Liver (tissue), 9 donors: ENCODE measurements around the gene PRSS57. TPM values are rescaled to one million over a fixed set of nuclear protein-coding genes. Genes with fewer than 3 reads are reported as not detected.

ENCODE experiments used
- DNase-seq: peaks from one replicate; pipeline ENCODE4 v3.0.0-alpha.2; 2017; ENCODE audit warnings: low spot score
- H3K27ac ChIP-seq, 2 donors: one replicate each; pipeline ENCODE4 v1.7.0; 2013; ENCODE audit warnings: inconsistent platforms in 2 of 2, low read length in 2 of 2, control low read depth in 1 of 2, low read depth in 1 of 2, mild to moderate bottlenecking in 1 of 2
- H3K27me3 ChIP-seq, 4 donors: one replicate each; pipeline versions ENCODE4 v1.6.1 to v1.7.0; 2013; ENCODE audit warnings: low read length in 3 of 4, inconsistent platforms in 1 of 4, mild to moderate bottlenecking in 1 of 4, moderate library complexity in 1 of 4; ENCODE audit not compliant: control insufficient read depth in 4 of 4, insufficient read depth in 4 of 4
- H3K36me3 ChIP-seq, 4 donors: one replicate each; pipeline versions ENCODE4 v1.6.1 to v1.7.0; 2013; ENCODE audit warnings: low read length in 3 of 4, mild to moderate bottlenecking in 3 of 4, low read depth in 1 of 4, moderate library complexity in 1 of 4; ENCODE audit not compliant: control insufficient read depth in 4 of 4, insufficient read depth in 3 of 4
- H3K4me1 ChIP-seq, 4 donors: one replicate each; pipeline versions ENCODE4 v1.6.1 to v1.7.0; 2013; ENCODE audit warnings: low read length in 3 of 4, mild to moderate bottlenecking in 3 of 4, moderate library complexity in 1 of 4; ENCODE audit not compliant: control insufficient read depth in 4 of 4, insufficient read depth in 4 of 4
- H3K4me3 ChIP-seq, 3 donors: one replicate each; pipeline versions ENCODE4 v1.6.1 to v1.7.0; 2013; ENCODE audit warnings: low read length in 3 of 3, control low read depth in 1 of 3, low read depth in 1 of 3, mild to moderate bottlenecking in 1 of 3
- H3K9ac ChIP-seq, 2 donors: one replicate each; pipeline ENCODE4 v1.7.0; 2013; ENCODE audit warnings: low read length in 2 of 2, mild to moderate bottlenecking in 2 of 2, moderate library complexity in 2 of 2, control low read depth in 1 of 2, low read depth in 1 of 2
- H3K9me3 ChIP-seq, 4 donors: one replicate each; pipeline versions ENCODE4 v1.6.1 to v1.7.0; 2013; ENCODE audit warnings: low read length in 3 of 4; ENCODE audit not compliant: control insufficient read depth in 4 of 4
- ATF3 ChIP-seq: IDR thresholded peaks from 2 replicates; pipeline ENCODE4 v1.6.1; 2016; ENCODE audit warnings: antibody characterized with exemption
- CTCF ChIP-seq: fragments of 150-350 bp; IDR thresholded peaks from 2 replicates; pipeline ENCODE4 v1.5.1; 2017; ENCODE audit warnings: improper control_type of control experiment, low read depth, low read length; ENCODE audit not compliant: missing input control
- EGR1 ChIP-seq, 2 donors: IDR thresholded peaks; 2 replicates each; pipeline ENCODE4 v1.6.1; 2016 to 2018; ENCODE audit warnings: antibody characterized with exemption in 2 of 2, low read depth in 2 of 2
- FOXA1 ChIP-seq: IDR thresholded peaks from 2 replicates; pipeline ENCODE4 v1.6.1; 2016; ENCODE audit warnings: antibody characterized with exemption
- FOXA2 ChIP-seq: IDR thresholded peaks from 2 replicates; pipeline ENCODE4 v1.6.1; 2016; ENCODE audit warnings: antibody characterized with exemption
- GABPA ChIP-seq, 2 donors: IDR thresholded peaks in 1 of 2; conservative IDR thresholded peaks in 1 of 2; 2 replicates each; pipeline ENCODE4 v1.6.1; 2016; ENCODE audit warnings: antibody characterized with exemption in 2 of 2, mild to moderate bottlenecking in 1 of 2, moderate library complexity in 1 of 2
- HNF4A ChIP-seq, 2 donors: conservative IDR thresholded peaks; 2 replicates each; pipeline ENCODE4 v1.6.1; 2016; ENCODE audit warnings: antibody characterized with exemption in 2 of 2, mild to moderate bottlenecking in 2 of 2
- HNF4G ChIP-seq: IDR thresholded peaks from 2 replicates; pipeline ENCODE4 v1.6.1; 2016; ENCODE audit warnings: antibody characterized with exemption
- JUND ChIP-seq, 2 donors: IDR thresholded peaks; 2 replicates each; pipeline ENCODE4 v1.6.1; 2016; ENCODE audit warnings: antibody characterized with exemption in 2 of 2
- MAX ChIP-seq: IDR thresholded peaks from 2 replicates; pipeline ENCODE4 v1.6.1; 2016; ENCODE audit warnings: antibody characterized with exemption
- NR2F2 ChIP-seq: IDR thresholded peaks from 2 replicates; pipeline ENCODE4 v1.6.1; 2016; ENCODE audit warnings: antibody characterized with exemption
- RAD21 ChIP-seq, 2 donors: IDR thresholded peaks; 2 replicates each; pipeline ENCODE4 v1.6.1; 2016; ENCODE audit warnings: antibody characterized with exemption in 2 of 2, mild to moderate bottlenecking in 2 of 2
- REST ChIP-seq: IDR thresholded peaks from 2 replicates; pipeline ENCODE4 v1.6.1; 2016; ENCODE audit warnings: antibody characterized with exemption, mild to moderate bottlenecking
- RXRA ChIP-seq, 2 donors: IDR thresholded peaks; 2 replicates each; pipeline ENCODE4 v1.6.1; 2017 to 2018; ENCODE audit warnings: antibody characterized with exemption in 2 of 2, mild to moderate bottlenecking in 1 of 2
- SP1 ChIP-seq: IDR thresholded peaks from 2 replicates; pipeline ENCODE4 v1.6.1; 2018; ENCODE audit warnings: antibody characterized with exemption, mild to moderate bottlenecking
- TAF1 ChIP-seq: conservative IDR thresholded peaks from 2 replicates; pipeline ENCODE4 v1.6.1; 2016; ENCODE audit warnings: antibody characterized with exemption, mild to moderate bottlenecking
- YY1 ChIP-seq: IDR thresholded peaks from 2 replicates; pipeline ENCODE4 v1.6.1; 2016; ENCODE audit warnings: antibody characterized with exemption, mild to moderate bottlenecking
- ZBTB33 ChIP-seq: IDR thresholded peaks from 2 replicates; pipeline ENCODE4 v1.6.1; 2016; ENCODE audit warnings: antibody characterized with exemption
- WGBS: extraction: QIAGEN DNeasy Blood & Tissue Kit; methylation state at CpG from one replicate; pipeline ENCODE4 v1.1.7; 2013; 5-methylcytosine and 5-hydroxymethylcytosine counted together
- polyA plus RNA-seq, 2 donors: library from polyadenylated mRNA; stranded (reverse) in 1 of 2; unstranded in 1 of 2; fragments of 200-250 nt in 1 of 2; fragments of >200 nt in 1 of 2; fragmentation: Nextera tagmentation in 1 of 2; extraction: Ambion mirVana in 1 of 2; gene quantifications; one replicate each; pipeline versions ENCODE4 v1.2.1 to v1.2.3, GENCODE V29; 2013 to 2015
- total RNA-seq, 2 donors: library from RNA; depleted of rRNA; stranded (reverse); fragments of >200 nt; gene quantifications; one replicate each; pipeline ENCODE4 v1.2.3, GENCODE V29; 2014
- donor health status: healthy.
- donor health status: healthy.
- donor health status: healthy.
- donor health status: healthy.
- donor health status: healthy.

The PRSS57 gene
- total and polyA plus RNA-seq, 4 donors, result 0.10 to 12.1 TPM; not detected in 2

- Histone ChIP-seq H3K9me3 (no peaks in the 10 kb centered on the region), H3K9ac (peak overlapping the region in 1 of 2 donors; percentile 27), H3K4me3 (no peak overlapping the region), H3K36me3 (no peaks in the 10 kb centered on the region), H3K27ac (peak overlapping the region; percentile 47 to 74), H3K4me1 (peaks cover 2 to 27% (median 10%) of the 10 kb centered on the region in 4 donors), H3K27me3 (peaks cover 0 to 2% (median 0%) of the 10 kb centered on the region in 4 donors)
- DNase-seq, result no peak
- WGBS, result 96% methylated on average over 16 of the region's 16 CpGs
- no peak for TF ChIP-seq HNF4A (conservative IDR thresholded peaks at IDR 0.05)
- no peak for TF ChIP-seq RXRA (IDR thresholded peaks at IDR 0.05)
- no peak for TF ChIP-seq REST
- no peak for TF ChIP-seq FOXA2
- TF ChIP-seq EGR1 (IDR thresholded peaks at IDR 0.05; ENCODE audit: low read depth in 2 of 2), result no peak
- TF ChIP-seq RAD21 (IDR thresholded peaks at IDR 0.05), result no peak
- TF ChIP-seq JUND (IDR thresholded peaks at IDR 0.05), result no peak
- TF ChIP-seq YY1, result no peak
- TF ChIP-seq HNF4G, result no peak
- no peak for TF ChIP-seq SP1
- TF ChIP-seq NR2F2, result no peak
Observed at GRCh38 chr19:678791-679388, 16.4 kb downstream of the PRSS57 start.

GRCh38 chr19:677601-678436 is 17.4 kb downstream of the PRSS57 start:
- Histone ChIP-seq H3K27me3 (peaks cover 0 to 2% (median 0%) of the 10 kb centered on the region in 4 donors), H3K9me3 (no peaks in the 10 kb centered on the region), H3K36me3 (no peaks in the 10 kb centered on the region), H3K4me3 (peak overlapping the region in 1 of 3 donors; percentile 45), H3K27ac (peak overlapping the region; percentile 32 to 61), H3K4me1 (peaks cover 2 to 28% (median 10%) of the 10 kb centered on the region in 4 donors), H3K9ac (no peak overlapping the region)
- no peak for DNase-seq
- TF ChIP-seq EGR1 (IDR thresholded peaks at IDR 0.05; ENCODE audit: low read depth in 2 of 2) (no peak), JUND (IDR thresholded peaks at IDR 0.05) (no peak), MAX (no peak), ATF3 (no peak), HNF4G (no peak), GABPA (IDR thresholded peaks at IDR 0.05 in 1 of 2, conservative IDR thresholded peaks at IDR 0.05 in 1 of 2) (no peak), REST (no peak), CTCF (no peak), FOXA2 (no peak), NR2F2 (no peak), RXRA (IDR thresholded peaks at IDR 0.05) (no peak), YY1 (no peak), FOXA1 (no peak), TAF1 (no peak), ZBTB33 (no peak), HNF4A (conservative IDR thresholded peaks at IDR 0.05) (no peak), SP1 (no peak), RAD21 (IDR thresholded peaks at IDR 0.05) (no peak)
- WGBS, result 59% methylated on average over 22 of the region's 22 CpGs
